GM18505 (cell line): ENCODE data around the gene IGSF6.

Experiments
- ATAC-seq: cut with Tn5 transposase; IDR thresholded peaks from one replicate; pipeline ENCODE4 v1.9.1; 2021; ENCODE audit not compliant: unreplicated experiment
- POLR2A ChIP-seq: IDR thresholded peaks from 4 replicates; pipeline ENCODE4 v1.6.1; 2011; ENCODE audit warnings: borderline replicate concordance; ENCODE audit not compliant: insufficient read depth, insufficient read length; ENCODE audit errors: extremely low read depth

The IGSF6 gene

DNA sequence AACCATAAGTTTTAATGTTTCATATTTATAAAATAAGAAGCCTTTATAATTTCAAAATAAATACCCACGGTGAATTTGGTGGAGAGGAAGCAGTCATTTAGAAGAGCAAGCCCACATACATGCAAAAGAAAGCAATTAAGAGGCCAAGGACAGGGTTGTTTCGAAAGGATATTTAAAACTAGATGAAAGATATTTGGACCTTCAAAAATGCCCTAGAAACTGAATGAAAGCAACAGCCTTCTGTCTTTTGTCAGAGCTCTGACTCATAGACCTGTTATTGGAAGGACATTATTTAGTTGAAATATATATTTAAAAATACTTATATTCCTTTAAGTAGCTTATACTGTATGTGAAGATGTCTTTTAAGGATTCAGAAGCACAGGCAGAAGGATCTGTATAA is 61.6 kb downstream of the IGSF6 start:
- no peak for TF ChIP-seq POLR2A
- no peak for ATAC-seq

DNA sequence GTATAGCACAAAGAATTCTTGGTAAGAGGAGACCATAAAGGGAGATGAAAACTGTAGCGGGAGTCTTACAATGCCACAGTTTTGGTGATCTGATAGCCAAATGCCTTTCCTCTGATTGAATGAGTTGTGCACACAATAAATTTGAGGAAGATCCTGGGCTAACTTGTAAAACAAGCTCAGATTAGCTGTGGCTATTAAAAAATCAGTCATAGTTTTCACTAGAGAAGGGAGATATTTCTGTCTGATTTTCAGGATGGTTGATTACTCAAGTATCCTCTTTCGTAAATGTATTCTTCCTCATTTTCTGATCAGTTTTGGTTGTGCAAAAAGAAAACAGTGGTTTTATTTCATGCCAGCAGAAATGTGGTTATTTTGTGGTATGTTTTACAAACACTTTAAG is 62.1 kb downstream of the IGSF6 start:
- TF ChIP-seq POLR2A = no peak
- no peak for ATAC-seq

DNA sequence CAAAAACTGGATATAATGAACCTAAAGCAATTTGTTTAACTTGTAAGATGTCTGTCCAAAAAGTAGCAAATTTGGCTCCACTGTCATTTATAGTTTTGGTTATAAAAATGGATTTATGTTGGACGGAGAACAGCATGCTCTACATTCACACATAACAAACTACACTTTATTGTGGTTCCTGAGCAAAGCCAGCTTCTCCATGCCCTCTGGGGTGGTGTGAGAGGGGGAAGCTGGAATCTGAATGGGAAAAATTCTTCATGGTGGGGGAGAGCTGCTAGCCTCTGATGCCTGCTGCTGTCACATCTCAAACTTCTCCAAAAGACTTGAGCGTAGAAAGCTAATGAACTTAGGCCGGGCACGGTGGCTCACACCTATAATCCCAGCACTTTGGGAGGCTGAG is 62.9 kb downstream of the IGSF6 start:
- ATAC-seq = no peak
- TF ChIP-seq POLR2A = no peak
